GM12864 (cell line): ENCODE measurements around the gene ICE2.

Experiments
- DNase-seq: peaks from one replicate; pipeline ENCODE4 v3.0.0-alpha.2; 2011; ENCODE audit warnings: low read depth
- H3K4me3 ChIP-seq: 2 replicates; pipeline ENCODE4 v1.5.1; 2011; ENCODE audit warnings: mild to moderate bottlenecking, low read depth, low read length, control low read depth
- CTCF ChIP-seq: IDR thresholded peaks from 2 replicates; pipeline ENCODE4 v1.5.1; 2011; ENCODE audit warnings: low read depth, mild to moderate bottlenecking, moderate library complexity, low read length, control low read depth, inconsistent platforms; ENCODE audit errors: missing control alignments

ICE2 gene

DNA sequence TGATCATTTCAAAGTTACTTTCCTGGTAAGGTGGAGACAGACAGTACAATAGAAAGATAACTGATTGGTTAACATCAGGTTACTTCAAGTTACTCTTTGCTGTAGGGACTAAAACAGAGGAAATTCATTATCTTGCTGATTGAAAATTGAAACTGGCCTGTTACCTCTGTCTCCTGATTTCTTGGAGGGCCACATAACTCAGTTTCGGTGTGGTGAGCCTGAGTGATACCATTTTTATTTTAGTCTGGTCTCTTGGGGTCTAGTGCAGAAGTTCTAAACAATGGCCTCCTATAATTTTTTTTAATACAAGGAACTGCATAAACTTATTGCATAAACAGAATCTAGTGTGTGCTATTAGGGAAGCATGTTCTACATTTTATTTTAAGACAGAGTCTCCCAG lies 1.2 kb upstream of the ICE2 start:
- no peak for TF ChIP-seq CTCF
- no peak for DNase-seq
- peak overlapping the region; percentile 82 for H3K4me3 ChIP-seq

DNA sequence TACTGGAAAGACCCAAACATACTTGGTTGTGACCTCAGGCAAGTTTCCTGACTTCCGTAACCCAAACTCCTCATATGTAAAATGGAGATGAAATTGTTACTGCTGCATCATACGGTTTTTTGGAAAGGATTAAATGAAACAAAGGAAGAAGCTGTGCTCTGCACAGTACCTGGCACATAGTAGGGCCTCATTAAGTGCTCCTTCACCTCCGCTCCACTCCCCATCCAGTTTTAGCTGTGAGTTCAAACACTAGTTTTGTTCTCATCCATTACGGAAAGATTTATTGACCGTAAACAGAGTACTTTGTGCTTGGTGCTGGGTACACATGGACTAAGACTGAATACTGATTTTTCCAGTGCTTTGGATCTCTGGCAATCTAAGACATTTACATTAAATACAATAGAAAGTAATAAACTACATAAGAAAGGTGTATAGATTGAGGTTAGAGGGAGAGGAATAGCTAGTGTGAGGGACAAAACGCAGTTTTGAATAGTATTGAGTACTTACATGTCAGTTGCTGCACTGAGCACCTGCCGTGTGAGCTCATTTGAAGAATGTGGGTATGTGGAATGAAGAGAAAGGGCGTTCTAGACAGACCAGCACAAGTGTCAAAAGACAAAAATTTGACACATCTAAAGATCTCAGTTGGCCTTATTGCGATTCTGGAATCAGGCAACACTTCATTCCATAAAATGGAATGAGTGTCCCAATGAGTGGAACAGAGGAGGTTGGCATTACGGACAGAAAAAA lies 594 bp upstream of the ICE2 start:
- TF ChIP-seq CTCF, result no peak
- H3K4me3 ChIP-seq, result peak overlapping the region; percentile 82
- DNase-seq, result no peak

DNA sequence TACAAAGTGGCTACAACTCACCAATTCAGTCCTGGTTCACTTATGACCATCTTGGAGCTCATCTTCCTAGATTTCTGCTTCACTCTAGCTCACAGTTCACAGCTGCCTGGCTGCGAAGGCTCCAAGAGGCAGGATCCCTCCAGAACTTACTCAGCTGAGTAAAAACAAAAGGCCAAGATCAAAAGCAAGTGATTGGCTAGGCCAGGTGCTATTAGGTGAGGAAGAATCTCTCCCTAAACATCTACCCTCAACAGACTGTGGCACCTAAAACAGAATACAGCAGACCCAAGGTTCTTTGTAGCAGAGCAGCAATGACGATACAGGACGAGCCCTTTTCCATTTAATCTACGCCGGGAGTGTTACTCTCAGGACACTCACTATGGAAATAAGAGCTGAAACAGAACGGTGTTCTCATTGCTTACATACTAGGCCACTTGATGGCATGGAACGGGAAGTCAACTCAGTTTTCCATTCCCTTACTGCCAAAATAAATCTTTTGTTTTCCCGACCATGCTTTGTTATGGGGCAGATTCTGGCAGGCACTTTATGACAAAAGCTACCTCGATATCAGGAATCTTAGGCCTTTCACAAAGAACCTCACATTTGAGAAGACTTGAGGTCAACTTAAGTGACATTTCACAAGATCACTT lies 901 bp downstream of the ICE2 start:
- DNase-seq, result no peak
- no peak for TF ChIP-seq CTCF
- H3K4me3 ChIP-seq, result peak overlapping the region; percentile 82

- no peak for DNase-seq
- no peak for TF ChIP-seq CTCF
- H3K4me3 ChIP-seq, result no peak overlapping the region; the same call in 1 of the 2 replicates
These were observed 1.8 kb downstream of the ICE2 start for GRCh38 chr15:60477164-60477563.

- no peak overlapping the region; the same call in 1 of the 2 replicates for H3K4me3 ChIP-seq
These were observed 2.2 kb downstream of the ICE2 start for GRCh38 chr15:60476713-60477112.

GRCh38 chr15:60473135-60473534 lies 5.8 kb downstream of the ICE2 start:
- no peak for TF ChIP-seq CTCF
- no peak overlapping the region for H3K4me3 ChIP-seq
- no peak for DNase-seq

More at GRCh38 chr15:60476713-60477112, 2.2 kb downstream of the ICE2 start:
- TF ChIP-seq CTCF, result no peak
- DNase-seq, result no peak
